GM20431 (cell line): Measurements from ENCODE around the gene MEIOB.

Experiments used
- in situ Hi-C: fragments of 300-500 bp; cut with MseI, MboI; formaldehyde crosslinking; loops from one replicate; pipeline ENCODE4 v1.15.0; 2020; ENCODE audit warnings: low sequenced_read_pairs; ENCODE audit not compliant: unreplicated experiment

Gene MEIOB

DNA sequence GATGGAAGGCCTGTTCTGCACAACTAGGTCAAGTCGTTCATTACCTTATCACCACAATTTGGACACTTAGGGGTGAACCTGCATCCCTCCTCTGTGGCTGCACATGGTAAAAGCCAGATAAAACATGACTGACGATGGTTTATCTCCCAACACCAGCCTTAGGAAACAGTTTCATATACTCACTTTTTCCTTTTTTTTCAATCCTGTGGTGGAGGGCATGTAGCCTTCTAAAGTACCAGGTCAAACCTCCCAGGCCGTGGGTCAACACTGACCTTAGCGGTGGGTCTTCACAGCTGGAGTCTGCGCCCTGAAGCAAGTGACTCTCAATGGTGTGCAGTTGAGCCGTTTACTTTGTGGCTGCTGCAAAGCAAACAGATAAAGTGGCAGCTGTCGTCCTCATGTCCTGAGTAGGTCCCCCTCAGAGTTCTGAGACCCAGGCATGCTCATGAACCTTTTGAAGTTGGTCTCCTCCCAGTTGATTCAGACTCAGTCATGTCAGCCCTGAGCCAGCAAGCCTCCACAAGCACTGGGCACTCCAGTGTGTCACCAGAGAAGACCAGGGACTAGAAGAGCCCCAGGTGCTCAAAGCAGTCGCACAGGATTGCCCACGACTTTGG lies 39.0 kb downstream of the MEIOB start:
- in situ Hi-C loops: no loop called here

DNA sequence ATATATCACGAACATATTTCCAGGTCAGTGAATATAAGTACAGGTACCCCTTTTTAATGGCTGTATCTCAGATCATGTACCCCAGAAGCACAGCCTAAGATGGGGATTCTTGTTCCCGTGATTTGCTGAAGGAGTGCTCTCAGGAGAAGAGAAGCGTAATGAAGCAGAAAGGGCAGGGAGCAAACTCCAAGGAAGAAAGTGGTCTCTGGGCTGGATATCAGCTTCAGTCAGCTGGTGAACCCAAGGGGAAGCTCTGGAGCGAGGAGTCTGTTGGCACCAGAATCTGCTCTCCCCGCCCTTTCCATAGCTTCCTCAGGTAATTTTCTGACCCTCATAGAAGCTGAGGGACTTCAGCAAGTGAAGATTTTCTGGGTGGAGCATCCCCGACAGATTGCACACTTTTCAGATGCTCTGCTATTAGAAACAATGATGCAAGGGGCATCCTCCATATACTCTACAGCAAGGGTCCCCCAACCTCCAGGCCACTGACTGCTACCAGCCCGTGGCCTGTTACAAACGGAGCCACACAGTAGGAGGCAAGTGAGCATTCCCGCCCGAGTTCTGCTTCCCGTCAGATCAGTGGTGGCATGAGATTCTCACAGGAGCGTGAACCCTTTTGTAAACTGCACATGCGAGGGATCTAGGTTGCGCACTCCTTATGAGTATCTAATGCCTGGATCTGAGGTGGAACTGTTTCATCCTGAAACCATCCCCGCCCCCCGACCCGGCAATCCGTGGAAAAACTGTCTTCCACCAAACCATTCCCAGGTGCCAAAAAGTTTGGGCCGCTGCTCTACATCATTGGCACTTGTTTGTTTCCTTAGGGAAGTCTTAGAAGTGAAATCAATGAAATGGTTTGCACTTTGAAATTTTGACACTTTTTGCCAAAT lies 40.5 kb downstream of the MEIOB start:
- in situ Hi-C loops: no loop called here

DNA sequence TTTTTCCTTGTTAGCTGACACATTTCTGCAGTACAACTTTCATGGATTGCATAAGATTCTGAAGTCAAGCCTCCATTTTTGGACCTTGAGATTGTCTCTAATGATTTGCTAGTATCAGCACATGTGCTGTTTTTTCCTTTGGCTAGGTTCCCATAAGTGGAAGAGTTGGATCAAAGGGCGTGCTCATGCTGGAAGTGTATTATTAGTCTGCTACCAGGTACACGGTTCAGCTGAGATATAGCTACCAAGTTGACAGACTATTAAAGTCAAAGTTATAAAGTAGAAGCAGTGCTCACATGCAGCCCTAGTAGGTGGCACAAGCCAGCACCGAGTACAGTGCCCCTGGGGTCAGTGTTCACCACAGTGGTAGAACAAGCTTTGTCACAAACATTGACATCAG lies 41.8 kb downstream of the MEIOB start:
- in situ Hi-C loops: no loop called here

DNA sequence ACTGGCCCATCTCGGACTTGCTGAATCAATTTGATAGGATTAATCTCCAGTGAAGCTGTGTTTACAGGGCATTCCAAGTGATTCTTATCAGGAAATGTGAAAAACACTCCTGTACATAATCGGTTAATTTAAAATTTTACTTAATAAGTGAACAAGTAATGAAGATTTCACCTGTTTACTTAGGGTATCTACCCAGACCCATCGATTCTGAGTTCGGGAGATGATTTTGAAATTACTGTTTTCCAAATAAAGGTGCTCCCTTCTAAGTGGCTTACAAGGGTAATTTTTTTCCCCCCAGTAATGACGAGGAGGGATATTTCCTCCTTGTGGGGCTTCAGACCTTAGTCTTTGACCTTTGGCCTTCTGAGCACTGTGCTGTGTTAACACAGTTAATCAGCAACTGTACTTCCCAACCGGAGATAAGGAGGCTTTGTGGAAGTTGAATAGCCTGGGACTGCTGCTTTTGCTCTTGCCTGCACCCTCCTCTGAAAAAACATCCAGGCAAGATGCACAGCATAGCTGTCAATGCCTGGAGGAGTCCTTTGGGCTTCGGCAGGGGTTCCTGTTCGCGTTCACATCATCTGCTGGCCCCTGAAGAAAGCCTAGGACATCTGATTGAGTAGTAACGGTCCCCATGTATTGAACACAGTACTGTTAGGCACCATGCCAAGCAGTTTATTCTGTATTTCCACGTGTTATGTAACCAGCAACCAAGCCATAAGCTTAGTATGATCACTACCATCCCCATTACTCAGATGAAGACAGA lies 43.1 kb downstream of the MEIOB start:
- in situ Hi-C loops: no loop called here

DNA sequence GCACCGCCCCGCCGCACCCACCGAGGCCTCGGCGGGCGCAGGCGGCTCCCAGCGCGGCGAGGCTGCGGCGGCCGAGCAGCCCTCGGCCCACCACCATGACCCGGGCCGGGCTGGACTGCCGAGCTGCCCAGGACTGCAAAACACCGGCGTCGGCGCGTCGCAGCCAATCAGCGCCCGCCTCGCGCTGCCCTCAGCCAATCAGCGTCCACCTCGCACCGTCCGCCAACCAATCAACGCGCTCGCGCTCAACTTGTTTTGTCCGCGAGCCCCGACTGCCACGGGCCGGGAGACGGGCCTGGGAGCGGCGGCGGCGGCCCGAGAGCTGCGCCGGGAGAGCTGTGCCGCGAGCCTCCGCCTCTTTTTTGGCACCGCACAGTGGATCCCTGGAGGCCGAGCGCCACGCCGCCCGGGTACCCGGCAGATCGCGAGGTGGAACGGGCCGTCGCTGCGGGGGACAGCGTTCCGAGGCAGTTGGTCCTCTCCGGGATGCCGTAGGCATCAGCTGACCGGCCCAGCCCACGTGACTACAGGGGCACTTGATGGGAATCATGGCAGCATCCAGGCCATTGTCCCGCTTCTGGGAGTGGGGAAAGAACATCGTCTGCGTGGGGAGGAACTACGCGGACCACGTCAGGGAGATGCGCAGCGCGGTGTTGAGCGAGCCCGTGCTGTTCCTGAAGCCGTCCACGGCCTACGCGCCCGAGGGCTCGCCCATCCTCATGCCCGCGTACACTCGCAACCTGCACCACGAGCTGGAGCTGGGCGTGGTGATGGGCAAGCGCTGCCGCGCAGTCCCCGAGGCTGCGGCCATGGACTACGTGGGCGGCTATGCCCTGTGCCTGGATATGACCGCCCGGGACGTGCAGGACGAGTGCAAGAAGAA lies 45.0 kb downstream of the MEIOB start, which contains the start of the genes FAHD1 and HAGH:
FAHD1 (plus strand) TSS at position 516 of the 883 bp plus-strand sequence; CDS start at position 549, 33 bp downstream.
HAGH (minus strand) TSS at position 135 of the 883 bp plus-strand sequence; CDS start at position 97, 38 bp downstream.
- in situ Hi-C loops: no loop called here

DNA sequence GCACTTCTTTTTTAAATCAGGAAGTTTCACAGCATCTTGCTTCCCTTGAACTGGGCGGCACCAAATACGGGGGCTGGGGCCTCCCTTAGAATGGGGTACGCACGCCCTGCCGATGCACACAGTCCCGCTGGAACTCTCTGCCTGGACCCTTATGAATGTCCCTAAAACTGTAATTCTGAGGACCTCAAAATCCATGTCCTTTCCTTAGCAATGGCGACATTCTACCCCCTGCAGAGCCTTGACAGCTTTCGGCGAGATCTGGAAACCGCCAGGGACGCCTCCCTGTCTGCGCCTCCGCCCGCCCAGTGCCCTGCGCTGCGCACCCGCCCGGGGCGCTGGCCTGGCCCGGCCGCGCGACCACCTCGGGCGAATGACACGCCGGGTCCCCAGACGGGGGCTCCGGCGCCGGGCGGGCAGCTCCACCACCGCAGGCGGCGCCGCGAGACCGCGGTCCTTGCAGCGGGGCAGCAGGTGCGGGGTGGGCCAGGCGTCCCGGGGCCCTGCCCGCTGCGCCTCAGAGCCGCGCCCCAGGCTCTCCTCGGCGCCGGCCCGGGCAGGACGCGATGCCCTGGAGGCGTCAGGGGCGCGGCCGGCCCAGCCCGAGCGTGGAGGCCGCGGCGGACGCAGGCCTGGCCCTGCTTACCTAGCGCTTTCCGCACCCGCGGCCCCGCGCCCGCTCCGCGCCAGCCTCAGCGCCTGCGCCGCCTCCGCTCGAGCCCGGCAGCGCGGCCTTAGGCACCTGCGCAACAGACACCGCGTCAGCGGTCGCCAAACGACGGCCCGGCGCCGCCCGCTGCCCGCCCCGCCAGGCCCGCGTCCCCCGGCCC lies 45.9 kb downstream of the MEIOB start:
- in situ Hi-C loops: no loop called here

DNA sequence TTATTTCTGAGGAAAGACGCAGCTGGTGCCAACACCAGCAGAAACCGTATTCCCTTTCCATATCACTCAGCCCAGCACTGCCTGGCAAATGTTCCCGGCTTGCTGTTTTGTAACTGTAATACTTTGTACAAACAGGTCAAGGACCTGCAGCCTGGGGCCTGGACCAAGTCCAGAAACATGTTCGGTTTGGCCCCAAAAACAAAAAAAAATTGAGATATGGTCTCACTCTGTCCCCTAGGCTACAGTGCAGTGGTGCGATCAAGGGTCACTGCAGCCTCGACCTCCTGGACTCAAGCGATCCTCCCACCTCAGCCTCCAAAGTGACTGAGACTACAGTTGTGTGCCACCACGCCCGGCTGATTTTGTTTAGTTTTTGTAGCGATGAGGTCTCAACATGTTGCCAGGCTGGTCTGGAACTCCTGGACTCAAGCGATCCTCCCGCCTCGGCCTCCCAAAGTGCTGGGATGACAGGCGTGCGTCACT lies 46.5 kb downstream of the MEIOB start:
- in situ Hi-C loops: no loop called here

DNA sequence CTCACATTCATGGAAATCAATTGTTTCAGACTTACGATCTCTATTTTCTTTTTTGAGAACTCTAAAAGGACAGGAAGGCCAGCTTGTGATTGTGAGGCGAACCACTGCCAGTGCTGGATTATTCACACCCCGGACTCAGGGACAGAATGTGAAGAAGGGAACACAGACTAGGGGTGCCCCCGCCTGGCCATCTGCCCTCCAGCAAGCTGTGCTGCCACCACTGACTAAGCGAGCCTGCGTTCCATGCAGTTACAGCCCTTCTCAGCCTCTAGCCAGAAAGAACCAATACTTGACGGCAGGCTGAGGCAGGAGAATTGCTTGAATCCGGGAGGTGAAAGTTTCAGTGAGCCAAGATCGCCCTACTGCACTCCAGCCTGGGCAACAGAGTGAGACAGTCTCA lies 48.1 kb downstream of the MEIOB start:
- in situ Hi-C loops: no loop called here

DNA sequence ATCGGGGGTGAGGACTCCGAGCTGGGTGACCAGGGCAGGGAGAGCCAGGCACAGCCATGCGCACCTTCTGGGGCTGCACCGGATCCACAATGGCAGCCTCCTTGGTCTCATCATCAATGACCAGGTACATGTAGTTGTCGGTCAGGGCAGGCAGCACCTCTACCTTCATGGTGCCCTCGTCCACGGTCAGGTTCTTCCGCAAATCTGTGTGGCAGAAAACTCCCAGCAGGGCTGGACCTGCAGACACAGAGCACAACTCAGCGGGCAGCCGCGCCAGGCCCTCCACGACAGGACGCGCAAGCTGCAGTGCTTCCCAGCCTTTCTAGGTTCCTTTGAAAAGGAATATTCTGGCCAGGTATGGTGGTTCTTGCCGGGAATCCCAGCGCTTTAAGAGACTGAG lies 49.2 kb downstream of the MEIOB start:
- in situ Hi-C loops: no loop called here

DNA sequence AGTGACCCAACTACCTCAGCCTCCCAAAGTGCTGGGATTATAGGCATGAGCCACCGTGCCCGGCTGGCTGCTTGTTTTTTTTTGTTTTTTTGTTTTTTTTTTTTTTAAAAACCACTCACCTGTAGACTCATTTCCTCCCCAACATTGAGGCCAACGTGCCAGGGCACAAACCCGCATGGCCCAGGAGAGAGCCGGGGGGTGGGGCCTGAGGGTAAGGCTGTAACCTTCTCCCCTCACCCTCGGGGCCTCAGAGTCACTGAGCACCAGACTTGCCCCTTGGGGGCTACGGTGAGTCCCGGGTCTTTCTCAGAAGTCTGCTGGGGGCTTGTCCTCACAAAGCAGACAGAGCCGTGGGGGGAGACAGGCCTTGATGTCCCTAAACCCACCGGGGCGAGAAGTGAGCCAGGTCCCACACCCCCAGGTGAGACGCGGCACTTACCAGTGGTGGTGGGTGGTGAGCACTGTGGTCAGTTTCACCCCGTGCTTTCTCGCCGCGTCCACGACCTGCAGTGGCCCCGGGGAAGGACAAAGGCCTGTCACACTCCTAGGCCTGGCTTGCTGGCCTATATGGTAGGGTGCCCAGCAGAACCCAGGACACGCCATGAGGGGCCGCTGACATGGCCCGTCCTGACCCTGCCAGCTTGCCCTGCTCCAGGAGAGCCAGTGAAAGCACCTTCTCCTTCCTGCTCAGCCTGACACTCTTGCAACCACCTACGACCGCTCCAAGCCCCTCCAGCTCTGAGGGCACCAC lies 49.9 kb downstream of the MEIOB start:
- in situ Hi-C loops: no loop called here

DNA sequence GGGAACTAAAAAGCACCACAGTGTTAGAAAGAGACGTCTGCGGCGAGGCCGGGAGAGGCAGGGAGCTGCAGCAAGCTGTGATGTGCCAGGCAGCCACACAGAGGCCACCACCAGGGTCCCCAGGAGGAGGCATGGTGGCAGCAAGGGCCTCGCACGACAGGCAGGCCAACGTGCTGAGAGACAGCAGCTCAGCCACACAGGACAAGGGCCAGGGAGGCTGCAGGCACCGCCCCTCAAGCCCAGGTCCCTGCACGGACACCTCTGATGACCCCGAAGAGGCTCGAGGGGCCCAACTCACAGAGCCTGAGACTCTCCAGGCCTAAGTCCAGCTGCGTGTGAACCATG lies 51.0 kb downstream of the MEIOB start:
- in situ Hi-C loops: no loop called here

DNA sequence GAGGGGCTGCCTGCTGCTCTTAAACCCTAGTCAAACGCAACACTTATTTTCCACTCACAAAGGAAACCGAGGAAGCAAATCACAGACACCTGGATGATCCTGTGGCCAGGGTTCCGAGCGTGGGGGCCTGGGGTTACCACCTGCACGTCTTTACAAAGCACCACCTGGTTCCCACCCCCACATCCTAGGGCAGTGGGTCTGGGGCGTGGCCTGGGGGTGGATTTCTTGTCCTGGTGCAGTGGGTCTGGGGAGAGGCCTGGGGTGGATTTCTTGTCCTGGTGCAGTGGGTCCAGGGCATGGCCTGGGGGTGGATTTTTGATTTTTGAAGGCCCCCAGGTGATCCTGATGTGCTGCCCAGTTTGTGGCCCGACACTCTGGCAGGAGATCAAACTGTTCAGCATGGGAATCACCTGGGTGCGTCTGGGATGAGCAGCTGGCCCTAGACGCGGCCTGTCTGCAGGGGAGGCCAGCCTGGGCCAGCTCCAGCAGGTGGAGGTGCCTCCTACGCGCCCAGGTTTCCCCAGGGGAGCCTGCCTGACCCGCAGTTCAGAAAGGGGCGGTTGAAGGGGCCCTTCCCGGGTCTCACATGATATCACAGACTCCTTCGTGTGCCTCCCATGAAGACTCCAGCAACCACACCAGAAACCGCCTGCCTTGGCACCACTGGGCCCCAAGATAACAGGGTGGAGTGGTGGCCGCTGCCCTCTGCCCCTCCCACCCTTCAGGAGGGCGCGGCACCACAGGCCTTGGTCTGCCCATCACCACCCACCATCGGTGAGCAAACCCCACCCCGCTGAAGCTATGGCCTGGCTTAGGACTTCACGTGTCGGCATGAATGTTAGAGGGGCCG lies 51.6 kb downstream of the MEIOB start:
- in situ Hi-C loops: no loop called here

DNA sequence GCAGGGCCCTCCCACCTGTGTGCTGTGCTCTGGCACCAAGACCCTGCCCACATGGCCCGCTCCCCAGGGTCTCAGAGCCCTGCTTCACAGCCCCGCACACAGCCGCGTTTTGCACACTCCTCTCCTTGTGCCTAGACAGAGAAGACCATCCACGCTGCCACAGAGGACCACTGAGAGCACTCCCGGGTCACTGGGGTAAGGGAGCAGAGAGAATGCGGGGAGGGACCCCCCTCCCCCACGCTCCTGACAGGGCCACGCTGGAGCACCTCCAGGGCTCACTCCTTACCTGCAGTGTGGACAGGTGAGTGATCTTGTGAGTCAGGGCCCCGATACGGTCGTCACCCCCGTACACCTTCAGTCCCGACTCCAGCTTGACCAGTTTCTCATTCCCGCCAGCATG lies 52.4 kb downstream of the MEIOB start:
- in situ Hi-C loops: no loop called here

DNA sequence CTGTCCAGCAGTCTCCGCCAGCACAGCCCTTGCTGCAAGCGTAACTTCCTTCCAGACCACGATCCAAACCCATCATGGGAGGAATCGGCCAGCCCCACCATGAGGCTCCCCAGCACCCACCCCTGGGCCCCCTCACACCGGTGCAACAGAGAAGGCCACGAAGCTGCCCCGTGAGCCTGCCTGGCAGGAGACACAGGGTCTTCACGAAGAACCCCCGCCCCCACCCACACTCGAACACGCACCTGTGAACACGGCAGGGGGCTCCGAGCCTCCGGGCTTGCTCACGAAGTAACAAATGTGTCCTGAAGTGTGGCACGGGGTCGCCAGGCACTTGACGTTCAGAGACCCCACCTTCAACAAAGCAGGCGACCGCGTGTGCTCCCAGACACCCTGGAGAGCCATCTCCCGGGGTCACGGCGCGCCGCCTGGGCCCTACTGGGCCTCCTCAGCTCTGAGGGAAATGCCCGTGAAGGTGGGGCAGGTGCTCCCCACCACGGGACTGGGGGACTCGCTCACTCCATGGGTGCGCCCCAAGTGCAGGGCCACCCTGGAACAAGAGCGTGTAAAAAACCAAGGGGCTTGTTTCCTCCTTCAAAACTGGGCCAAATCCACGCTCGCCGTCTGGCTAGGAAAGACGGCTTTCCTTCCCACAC lies 53.0 kb downstream of the MEIOB start:
- in situ Hi-C loops: no loop called here

DNA sequence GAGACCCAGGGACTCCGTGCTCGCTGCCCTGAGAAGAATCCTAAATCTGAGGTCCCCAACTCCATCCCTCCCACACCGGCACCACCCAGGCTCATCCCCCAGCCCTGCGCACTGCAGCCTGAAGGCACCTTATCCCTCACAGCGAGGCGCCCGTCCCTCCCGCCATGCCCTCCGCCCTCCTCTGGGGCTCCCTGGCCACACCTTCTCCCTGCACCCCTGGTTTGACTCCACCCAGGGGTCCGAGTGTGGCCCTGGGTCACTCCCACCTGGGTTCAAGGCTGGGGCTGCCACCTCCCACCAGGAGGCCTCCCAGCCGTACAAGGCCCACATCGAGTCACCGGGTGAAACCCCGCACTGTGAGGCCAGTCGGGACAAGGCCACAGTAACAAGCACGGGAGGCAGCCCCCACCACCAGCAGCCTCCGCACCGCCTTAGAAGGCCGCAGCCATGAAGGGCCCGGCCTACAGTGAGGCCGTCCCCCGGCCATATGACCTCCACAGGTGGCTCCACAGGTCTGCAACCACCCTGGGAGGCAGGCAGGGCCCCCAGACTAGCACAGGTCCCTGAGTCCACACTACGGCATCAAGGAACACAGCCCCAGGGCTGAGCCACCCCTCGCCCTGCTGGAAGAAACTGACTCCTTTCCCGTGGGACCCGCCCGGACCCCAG lies 53.6 kb downstream of the MEIOB start:
- in situ Hi-C loops: no loop called here

DNA sequence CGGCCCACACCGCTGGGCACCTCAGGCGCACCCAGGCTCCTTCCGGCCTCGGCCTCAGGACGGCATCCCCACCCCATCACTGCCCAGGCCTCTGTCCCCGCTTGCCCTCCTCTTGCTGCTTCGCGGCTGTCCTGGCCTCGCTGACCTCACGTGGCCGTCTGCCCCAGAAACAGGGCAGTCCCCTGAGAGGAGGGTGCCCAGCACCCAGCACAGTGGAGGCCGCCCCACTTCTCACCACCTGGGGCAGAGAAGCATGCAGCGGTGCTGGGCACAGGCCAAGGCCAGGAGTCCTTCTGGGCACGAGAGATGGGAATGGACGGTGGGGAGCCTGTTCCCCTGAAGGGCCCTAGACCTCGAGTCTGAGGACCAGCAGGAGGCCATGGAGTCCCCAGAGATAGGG lies 54.2 kb downstream of the MEIOB start:
- in situ Hi-C loops: no loop called here

DNA sequence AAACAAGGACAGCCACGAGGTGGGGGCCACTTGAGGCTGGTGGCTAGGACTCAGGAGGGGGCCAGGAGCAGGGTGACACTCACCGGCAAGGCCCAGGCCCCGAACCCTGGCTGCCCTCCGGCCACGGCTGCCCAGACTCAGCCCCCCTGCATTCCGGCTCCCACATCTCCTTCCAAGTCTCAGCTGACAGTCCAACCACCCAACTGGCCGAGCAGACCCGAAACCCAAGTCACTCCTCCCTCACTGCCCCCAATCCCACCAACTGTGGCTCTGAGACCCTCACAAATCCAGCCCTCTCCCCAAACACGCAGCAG lies 54.7 kb downstream of the MEIOB start:
- in situ Hi-C loops: no loop called here
